AG04450 (cell line): Measurements from ENCODE around the gene MAP3K2. TPM values are rescaled to one million over a fixed set of nuclear protein-coding genes. Genes with fewer than 3 reads are reported as not detected.
A peak's percentile ranks its signal among the peaks of the same experiment; 100 is the strongest.

Experiments used
- CTCF ChIA-PET: fragments of 300-600, 350-600 bp; formaldehyde crosslinking; extraction: SDS; loops from one replicate; lab custom pipeline; 2022; ENCODE audit warnings: antibody characterized with exemption, inconsistent platforms; lab: Charles Lee
- POLR2A ChIA-PET: fragments of 350-600 bp; formaldehyde crosslinking; extraction: SDS; loops from one replicate; lab custom pipeline; 2021; ENCODE audit warnings: antibody characterized with exemption, inconsistent platforms; lab: Yijun Ruan, JAX
- DNase-seq: peaks from one replicate; pipeline ENCODE4 v3.0.0-alpha.2; 2011; ENCODE audit warnings: low read depth, low spot score
- H3K27ac ChIP-seq: one replicate; pipeline ENCODE4 v1.5.1; 2012; ENCODE audit warnings: low read depth, low read length, control low read depth
- H3K27me3 ChIP-seq: one replicate; pipeline ENCODE4 v1.6.0; 2012; ENCODE audit warnings: low read length; ENCODE audit not compliant: control insufficient read depth, insufficient read depth
- H3K4me3 ChIP-seq: 2 replicates; pipeline ENCODE4 v1.5.1; 2011; ENCODE audit warnings: mild to moderate bottlenecking, low read depth, low read length, control low read depth
- H3K9me3 ChIP-seq: 2 replicates; pipeline ENCODE4 v1.5.1; 2012; ENCODE audit warnings: low read length; ENCODE audit not compliant: control insufficient read depth, insufficient read depth
- CTCF ChIP-seq: IDR thresholded peaks from 2 replicates; pipeline ENCODE4 v1.5.1; 2011; ENCODE audit warnings: low read depth, low read length, control low read depth, inconsistent platforms
- polyA plus RNA-seq: library from polyadenylated mRNA; depleted of rRNA; stranded (reverse); fragments of >200 nt; gene quantifications from 2 replicates; pipeline ENCODE4 v1.2.3, GENCODE V29; 2011

The MAP3K2 gene
- polyA plus RNA-seq, 1 experiment: 15.5 TPM

GRCh38 chr2:127342101-127342500 lies 45.7 kb downstream of the MAP3K2 start:
- H3K27me3 ChIP-seq: no peaks in the 10 kb centered on the region
- no peaks in the 10 kb centered on the region for H3K9me3 ChIP-seq
- no peak overlapping the region for H3K4me3 ChIP-seq
- DNase-seq: no peak
- POLR2A ChIA-PET: interaction anchor here (0.5 kb wide), 1 partner anchor 37 kb away, joined by 7 read pairs; no protein-coding TSS in a partner anchor
- no peak for TF ChIP-seq CTCF
- H3K27ac ChIP-seq: no peak overlapping the region
- CTCF ChIA-PET: interaction anchor here (1.3 kb wide), 1 partner anchor 18 kb away, joined by 6 read pairs; no protein-coding TSS in a partner anchor

GRCh38 chr2:127332335-127332734 lies 55.4 kb downstream of the MAP3K2 start:
- Histone ChIP-seq H3K27me3 (no peaks in the 10 kb centered on the region), H3K9me3 (no peaks in the 10 kb centered on the region), H3K27ac (no peak overlapping the region), H3K4me3 (no peak overlapping the region)
- no peak for DNase-seq
- ChIA-PET POLR2A (no interaction called here), CTCF (interaction anchor here (4.0 kb wide), 1 partner anchor 147 kb away, joined by 14 read pairs; no protein-coding TSS in a partner anchor)
- TF ChIP-seq CTCF: no peak

- DNase-seq: no peak
- Histone ChIP-seq H3K27me3 (no peaks in the 10 kb centered on the region), H3K27ac (no peak overlapping the region), H3K4me3 (no peak overlapping the region), H3K9me3 (no peaks in the 10 kb centered on the region)
- POLR2A ChIA-PET: no interaction called here
- no peak for TF ChIP-seq CTCF
- CTCF ChIA-PET: interaction anchor here (4.0 kb wide), 1 partner anchor 148 kb away, joined by 14 read pairs; no protein-coding TSS in a partner anchor
Observed at GRCh38 chr2:127330753-127331152, 57.0 kb downstream of the MAP3K2 start.

- no peaks in the 10 kb centered on the region for H3K27me3 ChIP-seq
- ChIA-PET POLR2A (interaction anchor here (0.7 kb wide), 1 partner anchor 324 kb away, joined by 3 read pairs; no protein-coding TSS in a partner anchor), CTCF (interaction anchor here (0.5 to 6.2 kb wide), 3 partner anchors 47 to 182 kb away, joined by 3 to 231 read pairs (median 3); no protein-coding TSS in a partner anchor)
- H3K27ac ChIP-seq: no peak overlapping the region
- TF ChIP-seq CTCF: no peak
- DNase-seq: no peak
- H3K4me3 ChIP-seq: no peak overlapping the region
- H3K9me3 ChIP-seq: no peaks in the 10 kb centered on the region
Observed at GRCh38 chr2:127326289-127326945, 61.4 kb downstream of the MAP3K2 start.

GRCh38 chr2:127324635-127325034 lies 63.1 kb downstream of the MAP3K2 start:
- Histone ChIP-seq H3K27ac (no peak overlapping the region), H3K4me3 (no peak overlapping the region), H3K27me3 (no peaks in the 10 kb centered on the region), H3K9me3 (no peaks in the 10 kb centered on the region)
- TF ChIP-seq CTCF: peak; percentile 72
- ChIA-PET CTCF (interaction anchor here (0.6 to 6.2 kb wide), 35 partner anchors 10 to 328 kb away, joined by 3 to 231 read pairs (median 4); no protein-coding TSS in a partner anchor), POLR2A (interaction anchor here (1.2 to 1.3 kb wide), 2 partner anchors 154 to 190 kb away, joined by 3 read pairs; no protein-coding TSS in a partner anchor)
- DNase-seq: peak; percentile 34
